Measurements from ENCODE around the gene SLC35E2B. TPM values are rescaled to one million over a fixed set of nuclear protein-coding genes. Genes with fewer than 3 reads are reported as not detected.

SLC35E2B gene
- total RNA-seq, 1 experiment from 2014 or later: 41.7 TPM

- Histone ChIP-seq H3K27ac (ENCODE audit: insufficient read length, low read depth, low read length) (no peak overlapping the region), H3K4me1 (ENCODE audit: insufficient read depth, low read length) (peaks cover 5% of the 10 kb centered on the region; the same call in 1 of the 2 replicates), H2BK5ac (ENCODE audit: insufficient read length, low read length) (no peak overlapping the region), H4K91ac (ENCODE audit: insufficient read length, low read depth, low read length) (no peak overlapping the region), H3K56ac (ENCODE audit: insufficient read length, low read depth, low read length) (no peak overlapping the region), H3K4me2 (ENCODE audit: insufficient read depth, insufficient read length, low read length) (peak overlapping the region; percentile 62), H3K79me2 (ENCODE audit: insufficient read depth, low read length) (no peaks in the 10 kb centered on the region), H3T11ph (ENCODE audit: low read length) (no peak overlapping the region), H3K23ac (ENCODE audit: insufficient read length, low read depth, low read length) (no peak overlapping the region), H4K20me1 (ENCODE audit: control insufficient read depth, insufficient read depth, insufficient read length) (no peaks in the 10 kb centered on the region), H3K9me3 (ENCODE audit: control insufficient read depth, low read depth, low read length) (no peaks in the 10 kb centered on the region), H3K18ac (ENCODE audit: insufficient read length, low read depth, low read length) (no peak overlapping the region), H3K79me1 (ENCODE audit: insufficient read depth, low read depth, low read length, poor library complexity, severe bottlenecking) (no peaks in the 10 kb centered on the region), H3K9ac (ENCODE audit: extremely low read depth, insufficient read length, low read length) (peak overlapping the region; percentile 30), H2BK20ac (ENCODE audit: low read depth, low read length, poor library complexity, severe bottlenecking) (no peak overlapping the region), H3K27me3 (ENCODE audit: insufficient read depth, low read length) (no peaks in the 10 kb centered on the region), H4K5ac (ENCODE audit: insufficient read length, low read depth, low read length) (no peak overlapping the region), H3K23me2 (ENCODE audit: insufficient read length, low read depth, low read length, poor library complexity, severe bottlenecking) (peaks cover 15% of the 10 kb centered on the region), H2AFZ (ENCODE audit: low read length) (no peak overlapping the region), H2BK120ac (ENCODE audit: low read depth, low read length, poor library complexity, severe bottlenecking) (no peak overlapping the region), H2AK5ac (ENCODE audit: insufficient read length, low read length) (no peak overlapping the region), H4K8ac (replicated peaks; ENCODE audit: insufficient read length, low read depth, low read length) (no peak overlapping the region), H3K4ac (ENCODE audit: low read depth, low read length) (no peak overlapping the region), H2BK12ac (ENCODE audit: insufficient read length, low read depth, low read length) (no peak overlapping the region), H2BK15ac (ENCODE audit: low read depth, low read length) (no peak overlapping the region), H3K14ac (ENCODE audit: insufficient read depth, low read length) (no peak overlapping the region)
- H3K9me3 Mint-ChIP-seq: no peaks in the 10 kb centered on the region; a peak in 1 of 5 replicates
- H3K4me1 Mint-ChIP-seq: peaks cover 16 to 19% of the 10 kb centered on the region in 2 experiments
- WGBS (ENCODE audit: extremely low coverage, insufficient read length, low lambda C conversion rate): no CpG with 5 or more reads among the region's 23 CpGs
- H3K36me3 Mint-ChIP-seq (ENCODE audit: insufficient read depth in 1 of 3, low read depth in 3 of 3): peaks cover 0 to 15% (median 6%) of the 10 kb centered on the region in 3 experiments; a peak in 5 of 7 replicates
- no peak for DNase-seq
- H3K27ac Mint-ChIP-seq: peak overlapping the region; percentile 22 to 93 (median 72); a peak in 2 of 7 replicates
- no peak for TF ChIP-seq CTCF (conservative IDR thresholded peaks at IDR 0.05)
- peak overlapping the region; percentile 86 to 89 for H3K4me3 Mint-ChIP-seq
- H3K27me3 Mint-ChIP-seq (ENCODE audit: low read depth): no peaks in the 10 kb centered on the region
Measured at GRCh38 chr1:1614954-1615255, 77.7 kb downstream of the SLC35E2B start.
